Mesendoderm (in vitro differentiated cells): ENCODE measurements around the gene SELENOV.

Source experiments
- DNase-seq: peaks from one replicate; pipeline ENCODE4 v3.0.0; 2013
- H2AK5ac ChIP-seq: 2 replicates; pipeline ENCODE4 v1.6.1; 2013; ENCODE audit warnings: low read length, inconsistent platforms
- H2BK120ac ChIP-seq: 2 replicates; pipeline ENCODE4 v1.6.1; 2013; ENCODE audit warnings: low read depth, mild to moderate bottlenecking, low read length, moderate library complexity, mixed read lengths
- H2BK15ac ChIP-seq: replicated peaks from 2 replicates; pipeline ENCODE4 v1.6.1; 2013; ENCODE audit warnings: low read depth, mild to moderate bottlenecking, moderate library complexity
- H2BK5ac ChIP-seq: 2 replicates; pipeline ENCODE4 v1.6.1; 2013; ENCODE audit warnings: low read length, inconsistent platforms
- H3K18ac ChIP-seq: 2 replicates; pipeline ENCODE4 v1.6.1; 2013; ENCODE audit warnings: mild to moderate bottlenecking, low read length, mixed read lengths
- H3K23ac ChIP-seq: one replicate; pipeline ENCODE4 v1.6.1; 2013; ENCODE audit warnings: low read length
- H3K27ac ChIP-seq: 2 replicates; pipeline ENCODE4 v1.5.1; 2013; ENCODE audit warnings: low read depth, mild to moderate bottlenecking, inconsistent platforms, low read length, moderate library complexity
- H3K27me3 ChIP-seq: 2 replicates; pipeline ENCODE4 v1.6.1; 2013; ENCODE audit warnings: low read length, control low read depth, mild to moderate bottlenecking, inconsistent platforms; ENCODE audit not compliant: insufficient read depth, poor library complexity
- H3K36me3 ChIP-seq: 2 replicates; pipeline ENCODE4 v1.6.1; 2013; ENCODE audit warnings: low read length, inconsistent platforms; ENCODE audit not compliant: control insufficient read depth, insufficient read depth
- H3K4ac ChIP-seq: one replicate; pipeline ENCODE4 v1.6.1; 2013; ENCODE audit warnings: low read depth, mild to moderate bottlenecking, low read length, moderate library complexity
- H3K4me1 ChIP-seq: 2 replicates; pipeline ENCODE4 v1.6.1; 2013; ENCODE audit warnings: low read depth, low read length, inconsistent platforms; ENCODE audit not compliant: control insufficient read depth
- H3K4me2 ChIP-seq: 2 replicates; pipeline ENCODE4 v1.6.1; 2013; ENCODE audit warnings: low read length
- H3K4me3 ChIP-seq: 2 replicates; pipeline ENCODE4 v1.5.1; 2013; ENCODE audit warnings: mild to moderate bottlenecking, low read length
- H3K56ac ChIP-seq: one replicate; pipeline ENCODE4 v1.6.1; 2013; ENCODE audit warnings: low read length
- H3K79me1 ChIP-seq: 2 replicates; pipeline ENCODE4 v1.6.1; 2013; ENCODE audit warnings: low read length, inconsistent platforms
- H3K79me2 ChIP-seq: 2 replicates; pipeline ENCODE4 v1.6.1; 2013; ENCODE audit warnings: mild to moderate bottlenecking, low read length; ENCODE audit not compliant: control insufficient read depth, insufficient read depth
- H3K9ac ChIP-seq: 2 replicates; pipeline ENCODE4 v1.6.1; 2013; ENCODE audit warnings: low read length, inconsistent platforms
- H4K5ac ChIP-seq: one replicate; pipeline ENCODE4 v1.6.1; 2013; ENCODE audit warnings: low read length
- H4K8ac ChIP-seq: one replicate; pipeline ENCODE4 v1.6.1; 2013; ENCODE audit warnings: low read depth, mild to moderate bottlenecking, control low read depth, low read length, moderate library complexity
- WGBS: extraction: QIAGEN DNeasy Blood & Tissue Kit; methylation state at CpG from one replicate; pipeline ENCODE4 v1.1.7; 2013; ENCODE audit warnings: low lambda C conversion rate, missing lambda C conversion rate; ENCODE audit not compliant: insufficient coverage; ENCODE audit errors: extremely low coverage; 5-methylcytosine and 5-hydroxymethylcytosine counted together

Gene SELENOV

GRCh38 chr19:39507715-39508364 lies 7.1 kb upstream of the SELENOV start:
- Histone ChIP-seq H3K18ac (no peak overlapping the region), H2BK5ac (no peak overlapping the region), H3K4me3 (peak overlapping the region; percentile 27), H4K5ac (no peak overlapping the region), H3K23ac (no peak overlapping the region), H3K4me1 (no peaks in the 10 kb centered on the region), H4K8ac (no peak overlapping the region), H3K27me3 (peaks cover 15% of the 10 kb centered on the region), H3K79me1 (no peaks in the 10 kb centered on the region), H3K4me2 (peak overlapping the region; percentile 79), H2AK5ac (no peak overlapping the region), H3K79me2 (no peaks in the 10 kb centered on the region), H3K56ac (peak overlapping the region; percentile 82), H3K36me3 (no peaks in the 10 kb centered on the region), H2BK15ac (no peak overlapping the region), H2BK120ac (no peak overlapping the region), H3K4ac (no peak overlapping the region), H3K27ac (no peak overlapping the region), H3K9ac (peak overlapping the region; percentile 63)
- WGBS = no CpG with 5 or more reads among the region's 24 CpGs
- DNase-seq = no peak

- Histone ChIP-seq H3K4me2 (no peak overlapping the region), H3K9ac (no peak overlapping the region), H2BK15ac (no peak overlapping the region), H3K56ac (no peak overlapping the region), H3K27ac (no peak overlapping the region), H2BK120ac (no peak overlapping the region), H3K4ac (no peak overlapping the region), H3K18ac (no peak overlapping the region), H2AK5ac (no peak overlapping the region), H3K23ac (no peak overlapping the region), H4K8ac (no peak overlapping the region), H3K79me2 (no peaks in the 10 kb centered on the region), H3K4me1 (no peaks in the 10 kb centered on the region), H2BK5ac (no peak overlapping the region), H3K36me3 (no peaks in the 10 kb centered on the region), H3K4me3 (no peak overlapping the region), H3K79me1 (no peaks in the 10 kb centered on the region), H4K5ac (no peak overlapping the region), H3K27me3 (peaks cover 15% of the 10 kb centered on the region)
- WGBS = no CpG with 5 or more reads among the region's 9 CpGs
- DNase-seq = no peak
Measured at GRCh38 chr19:39508629-39509028, 6.3 kb upstream of the SELENOV start.

DNA sequence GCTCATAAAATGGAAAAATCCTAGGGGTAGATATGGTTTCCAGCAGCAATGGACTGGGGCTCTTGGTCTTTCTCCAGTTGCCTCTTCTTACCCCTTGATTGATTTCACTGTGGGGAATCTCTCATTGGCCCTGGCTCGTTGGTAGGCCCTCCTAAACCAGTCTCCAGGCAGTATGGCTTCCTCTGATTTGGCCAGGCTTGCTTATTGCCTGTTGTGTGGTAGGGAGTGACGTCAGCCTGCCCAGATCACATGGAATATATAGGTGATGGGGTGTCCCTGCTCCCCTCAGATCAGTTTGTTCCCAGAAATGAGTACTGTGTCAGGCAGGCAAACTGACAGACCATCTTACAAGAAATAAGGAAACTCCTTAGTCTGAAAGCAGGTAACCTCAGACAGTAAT lies 5.7 kb upstream of the SELENOV start:
- H3K9ac ChIP-seq = no peak overlapping the region
- no peak overlapping the region for H2BK120ac ChIP-seq
- H2AK5ac ChIP-seq = no peak overlapping the region
- no peak overlapping the region for H3K4ac ChIP-seq
- H3K18ac ChIP-seq = no peak overlapping the region
- no peak overlapping the region for H4K5ac ChIP-seq
- no peak overlapping the region for H3K4me2 ChIP-seq
- no peak overlapping the region for H4K8ac ChIP-seq
- H3K79me1 ChIP-seq = no peaks in the 10 kb centered on the region
- no CpG with 5 or more reads among the region's 2 CpGs for WGBS
- no peak overlapping the region for H3K4me3 ChIP-seq
- H2BK5ac ChIP-seq = no peak overlapping the region
- no peak overlapping the region for H3K56ac ChIP-seq
- no peak overlapping the region for H2BK15ac ChIP-seq
- no peaks in the 10 kb centered on the region for H3K79me2 ChIP-seq
- no peaks in the 10 kb centered on the region for H3K36me3 ChIP-seq
- no peak overlapping the region for H3K27ac ChIP-seq
- peaks cover 17% of the 10 kb centered on the region for H3K27me3 ChIP-seq
- H3K23ac ChIP-seq = no peak overlapping the region
- H3K4me1 ChIP-seq = no peaks in the 10 kb centered on the region
- no peak for DNase-seq

GRCh38 chr19:39512988-39513387 lies 2.0 kb upstream of the SELENOV start:
- Histone ChIP-seq H3K18ac (no peak overlapping the region), H3K79me1 (peaks cover 5% of the 10 kb centered on the region), H3K4me3 (no peak overlapping the region), H3K36me3 (no peaks in the 10 kb centered on the region), H2BK120ac (no peak overlapping the region), H3K27me3 (peaks cover 7% of the 10 kb centered on the region), H3K4ac (no peak overlapping the region), H3K79me2 (no peaks in the 10 kb centered on the region), H2BK15ac (no peak overlapping the region), H3K4me2 (no peak overlapping the region), H3K23ac (no peak overlapping the region), H2AK5ac (no peak overlapping the region), H3K56ac (no peak overlapping the region), H2BK5ac (no peak overlapping the region), H3K9ac (no peak overlapping the region), H4K8ac (no peak overlapping the region), H3K27ac (no peak overlapping the region), H4K5ac (no peak overlapping the region), H3K4me1 (no peaks in the 10 kb centered on the region)
- DNase-seq = no peak
- WGBS = no CpG with 5 or more reads among the region's 2 CpGs

DNA sequence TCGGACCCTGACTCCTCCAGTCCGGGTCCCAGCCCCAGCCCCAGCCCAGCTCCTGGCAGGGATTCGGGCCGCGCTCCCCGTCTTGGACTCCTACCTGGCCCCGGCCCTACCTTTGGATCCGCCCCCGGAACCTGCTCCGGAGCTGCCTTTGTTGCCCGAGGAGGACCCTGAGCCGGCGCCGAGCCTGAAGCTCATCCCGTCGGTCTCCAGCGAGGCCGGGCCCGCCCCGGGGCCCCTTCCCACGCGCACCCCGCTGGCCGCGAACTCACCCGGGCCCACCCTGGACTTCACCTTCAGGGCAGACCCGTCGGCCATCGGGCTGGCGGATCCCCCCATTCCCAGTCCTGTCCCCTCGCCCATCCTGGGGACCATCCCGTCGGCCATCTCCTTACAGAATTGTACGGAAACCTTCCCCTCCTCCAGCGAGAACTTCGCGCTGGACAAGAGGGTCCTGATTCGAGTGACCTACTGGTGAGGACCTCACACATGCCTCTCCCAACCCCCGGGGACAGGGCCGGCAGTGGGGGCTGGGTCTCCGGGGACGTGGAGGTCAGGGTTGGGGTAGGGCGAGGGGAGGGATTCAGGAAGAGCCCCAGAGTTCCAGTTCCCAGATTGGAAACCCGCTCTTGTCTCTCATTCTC lies 732 bp downstream of the SELENOV start:
- H3K4me1 ChIP-seq = no peaks in the 10 kb centered on the region
- peak overlapping the region; percentile 87 for H3K9ac ChIP-seq
- H3K4ac ChIP-seq = peak overlapping the region; percentile 83
- no peaks in the 10 kb centered on the region for H3K36me3 ChIP-seq
- H3K4me2 ChIP-seq = peak overlapping the region; percentile 45
- no peak overlapping the region for H2BK5ac ChIP-seq
- DNase-seq = no peak
- H2AK5ac ChIP-seq = no peak overlapping the region
- peak overlapping the region; percentile 66 for H3K23ac ChIP-seq
- H3K4me3 ChIP-seq = peak overlapping the region; percentile 59
- peak overlapping the region; percentile 60 for H3K18ac ChIP-seq
- no CpG with 5 or more reads among the region's 44 CpGs for WGBS
- no peak overlapping the region for H2BK120ac ChIP-seq
- no peak overlapping the region for H4K5ac ChIP-seq
- peaks cover 5% of the 10 kb centered on the region for H3K79me1 ChIP-seq
- H3K56ac ChIP-seq = peak overlapping the region; percentile 98
- H3K27me3 ChIP-seq = peaks cover 2% of the 10 kb centered on the region
- H4K8ac ChIP-seq = no peak overlapping the region
- no peak overlapping the region for H3K27ac ChIP-seq
- H2BK15ac ChIP-seq = no peak overlapping the region
- no peaks in the 10 kb centered on the region for H3K79me2 ChIP-seq
